HG03342 (cell line): ENCODE results near the gene LMBR1.
A peak's percentile ranks its signal among the peaks of the same experiment; 100 is the strongest.

Experiments used
- ATAC-seq: cut with Tn5 transposase; IDR thresholded peaks from one replicate; pipeline ENCODE4 v1.9.1; 2021; ENCODE audit warnings: mild to moderate bottlenecking, moderate library complexity; ENCODE audit not compliant: unreplicated experiment

Gene LMBR1

DNA sequence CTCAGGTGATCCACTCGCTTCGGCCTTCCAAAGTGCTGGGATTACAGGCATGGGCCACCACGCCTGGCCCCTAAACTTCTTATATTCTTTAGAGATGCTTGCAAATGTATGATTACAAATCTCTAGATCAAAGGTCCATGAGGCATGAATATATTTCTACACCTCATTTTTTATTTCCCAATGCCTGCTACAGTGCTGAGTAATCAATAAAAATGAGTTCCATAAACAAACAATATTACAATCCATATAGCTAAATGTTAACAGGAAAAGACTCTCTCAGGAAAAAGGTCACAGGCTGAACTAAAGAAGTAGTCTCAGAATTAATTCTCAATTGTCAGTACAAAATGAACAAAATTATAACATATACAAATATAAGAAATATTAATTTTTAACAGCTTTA lies 90.8 kb downstream of the LMBR1 start:
- no peak for ATAC-seq

DNA sequence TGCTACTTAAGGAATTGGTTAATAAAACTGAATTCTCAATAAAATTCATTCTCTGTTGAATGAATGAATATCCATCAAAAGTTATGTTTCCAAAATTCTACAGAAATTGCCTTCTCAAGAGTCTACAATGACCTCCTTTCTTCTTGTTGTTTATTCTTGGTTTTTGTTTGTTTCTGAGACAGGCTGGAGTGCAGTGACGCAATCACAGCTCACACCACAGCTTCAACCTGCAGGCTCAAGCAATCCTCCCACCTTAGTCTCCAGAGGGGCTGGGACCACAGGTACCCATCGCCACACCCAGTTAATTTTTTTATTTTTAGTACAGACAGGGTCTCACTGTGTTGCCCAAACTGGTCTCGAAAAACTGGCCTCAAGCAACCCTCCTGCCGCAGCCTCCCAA lies 97.6 kb downstream of the LMBR1 start:
- no peak for ATAC-seq

DNA sequence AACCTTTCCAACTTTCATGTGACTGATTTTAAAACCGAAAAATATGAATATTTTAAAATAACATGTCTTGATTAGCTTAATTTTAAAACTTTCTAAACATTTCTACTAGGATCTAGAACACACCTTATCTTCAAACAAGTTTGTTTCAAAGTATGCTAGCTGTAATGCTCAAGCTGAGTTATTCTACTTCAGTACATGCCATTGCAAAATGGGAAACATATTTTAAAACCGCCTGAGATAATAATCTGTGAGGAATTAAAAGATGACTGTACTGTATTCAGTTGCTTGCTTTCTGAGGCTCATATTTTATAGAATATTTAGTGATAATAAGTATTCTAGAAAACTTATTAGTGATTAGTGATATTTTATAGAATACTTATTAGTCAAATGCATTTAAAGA lies 99.6 kb downstream of the LMBR1 start:
- no peak for ATAC-seq

DNA sequence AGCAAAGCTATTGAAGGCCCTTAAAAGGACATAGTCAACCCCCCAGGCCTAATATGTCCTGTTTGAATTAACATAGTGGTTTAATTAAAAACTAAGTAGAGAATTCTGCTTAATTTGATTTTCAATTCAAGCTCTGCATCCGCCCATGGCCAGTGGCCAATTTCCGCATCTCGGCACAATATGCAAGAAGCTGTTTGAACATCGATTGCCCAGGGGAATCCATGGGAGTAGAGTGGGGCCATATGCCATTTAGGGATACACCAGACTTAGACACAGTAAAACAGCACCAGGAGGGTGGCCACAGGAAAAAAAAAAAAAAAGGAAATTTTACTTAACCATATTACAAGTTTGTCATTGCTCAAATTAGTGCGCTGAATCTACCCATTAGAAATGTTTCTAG lies 100.4 kb downstream of the LMBR1 start:
- no peak for ATAC-seq

DNA sequence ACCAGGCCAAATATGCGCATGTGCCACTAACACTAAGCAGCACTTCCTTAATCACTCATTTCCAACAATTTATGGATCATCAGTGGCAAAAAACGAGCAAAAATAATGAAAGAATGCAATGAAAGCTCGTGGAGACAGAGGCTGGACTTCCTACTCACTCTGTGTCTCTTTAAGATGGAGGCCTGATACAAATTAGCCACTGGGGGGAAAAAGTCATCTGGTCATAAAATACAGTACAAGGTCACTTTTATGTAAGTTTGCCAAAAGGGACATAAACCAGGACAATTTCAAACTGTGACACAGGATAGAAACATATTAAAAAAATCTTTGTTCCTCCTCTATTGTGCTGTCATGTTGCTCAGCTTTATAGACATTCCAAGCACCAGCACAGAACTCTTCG lies 101.7 kb downstream of the LMBR1 start:
- ATAC-seq: no peak

DNA sequence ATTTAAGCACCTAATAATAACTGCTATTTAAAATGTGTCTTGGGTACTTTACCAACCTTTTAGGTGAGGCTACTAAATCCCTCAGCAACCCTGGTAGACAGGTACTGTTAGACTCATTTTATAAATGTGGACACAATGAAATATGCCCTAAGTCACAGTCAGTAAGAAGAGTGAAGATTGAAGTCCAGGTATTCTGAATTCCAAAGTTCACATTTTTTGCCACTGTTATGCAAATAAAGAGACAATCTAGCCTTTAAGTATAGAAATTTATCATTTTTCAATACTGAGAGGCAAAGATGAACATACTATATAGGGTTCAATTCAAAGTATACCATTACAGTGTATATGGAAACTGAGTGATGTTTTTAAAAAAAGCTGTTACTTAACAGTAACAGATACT lies 102.7 kb downstream of the LMBR1 start:
- ATAC-seq: no peak

DNA sequence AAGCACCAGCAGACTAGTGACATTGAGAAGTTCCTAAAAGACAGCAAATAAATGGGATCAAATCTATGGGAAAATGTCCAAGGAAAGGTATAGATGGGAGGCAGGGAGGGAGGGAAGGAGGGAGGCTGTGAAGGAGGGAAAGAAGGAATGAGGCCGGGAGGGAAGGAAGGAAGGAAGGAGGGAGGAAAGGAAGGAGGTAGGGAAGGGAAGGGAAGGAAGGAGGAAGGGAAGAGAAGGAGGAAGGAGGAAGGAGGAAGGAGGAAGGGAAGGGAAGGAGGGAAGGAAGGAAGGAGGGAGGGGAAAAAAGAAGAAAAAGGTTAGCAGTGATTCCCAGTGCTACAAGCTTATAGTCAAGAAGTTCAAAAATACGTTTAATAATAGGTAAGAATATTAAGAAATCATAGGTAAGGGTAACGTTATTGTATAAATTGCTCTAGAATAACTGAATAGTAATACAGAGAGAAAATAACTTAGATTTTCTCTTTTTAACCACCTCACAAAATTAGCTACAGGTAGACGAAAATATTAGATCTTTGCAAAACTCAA lies 106.9 kb downstream of the LMBR1 start:
- ATAC-seq: no peak

DNA sequence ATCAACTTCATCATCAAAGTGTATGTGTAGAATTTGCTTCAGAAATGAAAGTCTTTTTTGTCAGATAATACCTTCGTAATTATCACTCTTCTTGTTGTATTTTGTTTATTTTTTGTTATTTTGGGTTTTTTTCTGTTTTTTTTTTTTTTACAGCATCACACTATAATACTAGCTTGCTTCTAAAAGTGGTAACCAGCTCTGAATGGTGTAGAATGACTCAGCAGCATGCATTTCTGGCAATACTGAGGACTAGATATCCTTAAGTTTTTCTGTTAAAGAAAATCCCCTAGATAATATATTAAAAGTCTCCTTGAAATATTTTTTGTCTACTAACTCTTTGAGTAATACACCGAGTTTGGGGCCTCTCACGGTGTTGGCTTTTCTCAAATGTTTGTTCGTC lies 109.1 kb downstream of the LMBR1 start:
- ATAC-seq: no peak

DNA sequence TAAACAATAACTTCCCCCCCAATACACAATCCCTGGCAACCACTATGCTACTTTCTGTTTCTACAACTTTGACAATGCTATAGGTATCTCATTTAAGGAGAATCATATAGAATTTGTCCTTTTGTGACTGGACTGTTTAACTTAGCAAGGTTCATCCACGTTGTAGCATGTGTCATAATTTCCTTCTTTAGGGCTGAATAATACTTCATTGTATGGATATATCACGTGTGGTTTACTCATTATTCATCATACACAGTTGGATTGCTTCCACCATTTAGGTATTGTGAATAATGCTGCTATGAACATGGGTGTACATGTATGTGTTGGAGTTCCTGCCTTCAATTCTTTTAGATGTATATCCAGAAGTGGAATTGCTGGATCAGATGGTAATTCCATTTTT lies 111.0 kb downstream of the LMBR1 start:
- ATAC-seq: no peak

DNA sequence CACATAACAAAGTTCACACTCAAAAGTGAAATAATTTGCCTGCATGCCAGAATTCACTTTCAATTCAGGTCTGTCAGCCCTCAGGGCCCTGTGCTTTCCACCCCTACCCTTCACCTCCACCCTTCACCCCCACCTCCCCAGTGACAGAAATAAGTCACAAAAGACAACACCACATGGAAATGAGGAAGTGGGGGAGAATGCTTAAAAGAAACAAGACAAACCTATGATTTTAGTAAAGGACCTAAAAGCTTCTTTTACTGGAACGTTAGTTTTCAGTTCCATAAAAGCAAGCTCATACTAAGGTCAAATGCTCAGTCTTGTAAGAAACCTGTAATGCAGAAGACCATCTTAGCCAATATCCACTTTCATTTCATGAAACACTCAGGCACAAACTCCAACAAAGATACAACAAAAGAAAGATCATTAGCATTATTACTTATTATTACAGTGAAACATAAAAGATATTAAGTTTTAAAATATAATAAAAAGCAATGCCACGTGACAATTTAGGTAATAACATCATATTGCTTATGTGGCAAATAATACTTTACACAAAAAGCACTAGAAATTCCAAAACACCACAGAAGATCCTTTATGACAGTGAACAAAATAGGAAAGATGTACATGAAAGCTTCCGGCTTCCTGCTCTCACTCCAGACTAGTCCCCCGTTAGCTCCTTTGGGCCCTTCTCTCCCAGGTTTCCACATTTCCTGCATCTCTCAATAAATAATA lies 112.1 kb downstream of the LMBR1 start:
- peak; percentile 94 for ATAC-seq

DNA sequence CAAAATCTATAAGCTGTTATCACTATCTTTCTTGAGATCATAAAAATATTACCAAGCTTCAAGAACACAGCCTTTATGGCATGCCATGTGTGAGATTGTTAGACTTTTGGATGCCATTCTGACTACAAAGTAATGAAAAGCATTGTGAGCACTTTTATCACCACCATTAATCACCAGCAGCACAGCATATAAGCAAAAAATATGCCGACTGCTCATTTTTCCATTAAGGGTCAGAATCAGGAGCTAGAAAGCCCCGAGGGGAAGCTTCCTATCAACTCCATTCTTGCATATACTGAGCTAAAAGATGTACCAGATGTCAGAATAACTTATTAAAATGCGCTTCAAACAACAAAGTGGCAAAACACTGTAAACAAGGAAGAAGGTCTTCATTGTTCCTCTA lies 114.3 kb downstream of the LMBR1 start:
- ATAC-seq: no peak

DNA sequence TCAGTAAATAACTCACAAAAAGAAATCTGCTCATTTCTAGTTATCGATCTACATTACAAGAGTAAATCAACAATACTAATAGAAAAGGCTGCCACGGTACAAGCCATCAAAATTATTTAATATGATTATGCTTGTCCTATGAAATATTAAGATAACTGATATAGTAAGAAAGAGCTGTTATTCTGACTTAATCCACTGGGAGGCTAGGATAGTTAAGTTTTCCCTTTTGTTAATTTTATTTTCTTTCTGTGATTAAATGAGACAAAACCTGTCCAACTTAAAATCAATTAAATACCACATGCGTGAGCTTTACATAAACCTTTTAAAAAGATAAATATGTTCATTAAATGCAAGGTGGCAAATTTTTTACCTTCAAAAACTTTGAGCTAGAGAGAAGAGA lies 114.8 kb downstream of the LMBR1 start:
- no peak for ATAC-seq

DNA sequence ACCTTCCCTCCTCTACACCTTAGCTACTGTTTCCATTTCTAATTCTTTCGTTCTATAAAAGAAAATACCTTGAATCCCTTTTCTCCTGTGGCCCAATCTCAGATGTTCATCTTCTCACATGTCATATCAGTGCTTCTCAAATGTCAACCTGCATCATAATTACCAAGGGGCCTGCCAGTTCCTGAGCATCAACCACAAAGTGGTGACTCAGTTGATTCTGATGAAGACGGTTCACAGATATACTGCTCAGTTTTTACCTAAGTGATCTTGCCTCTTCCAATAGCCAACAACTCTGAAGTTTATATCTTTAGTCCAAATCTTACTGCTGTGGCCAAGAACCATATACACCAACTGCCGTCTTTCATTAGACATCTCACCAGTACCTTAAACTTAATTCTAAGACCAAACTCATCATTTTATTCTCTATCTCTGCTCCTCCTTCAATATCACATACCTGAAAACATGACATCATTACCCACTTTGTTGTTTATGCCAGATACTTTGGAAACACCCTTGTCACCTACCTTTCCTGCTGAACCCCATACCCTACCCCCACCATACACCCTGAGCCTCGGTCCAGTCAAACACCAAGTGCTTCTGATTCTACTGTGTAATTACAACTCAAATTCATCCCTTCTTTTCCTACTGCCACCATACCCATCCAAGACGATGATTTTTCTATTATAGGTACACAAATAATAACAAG lies 115.5 kb downstream of the LMBR1 start:
- ATAC-seq: no peak

DNA sequence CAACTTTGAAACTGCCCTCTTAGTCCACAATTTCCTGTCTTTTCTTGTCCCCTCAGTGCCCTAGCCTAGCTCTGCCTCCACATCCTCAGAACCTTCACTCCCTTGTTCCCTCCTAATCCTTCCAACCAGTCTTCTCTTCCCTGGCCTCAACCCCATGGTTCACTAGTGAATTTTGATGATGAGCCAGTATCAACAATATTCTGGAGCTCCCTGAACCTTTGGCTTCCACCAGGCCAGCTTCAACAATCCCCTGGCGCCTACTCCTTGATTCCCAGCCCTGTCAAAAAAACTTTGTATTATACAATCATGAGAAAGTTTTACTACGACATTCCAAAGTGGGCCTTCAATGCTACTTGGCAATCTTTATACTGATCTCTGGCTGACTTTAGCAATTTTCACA lies 116.5 kb downstream of the LMBR1 start:
- no peak for ATAC-seq

DNA sequence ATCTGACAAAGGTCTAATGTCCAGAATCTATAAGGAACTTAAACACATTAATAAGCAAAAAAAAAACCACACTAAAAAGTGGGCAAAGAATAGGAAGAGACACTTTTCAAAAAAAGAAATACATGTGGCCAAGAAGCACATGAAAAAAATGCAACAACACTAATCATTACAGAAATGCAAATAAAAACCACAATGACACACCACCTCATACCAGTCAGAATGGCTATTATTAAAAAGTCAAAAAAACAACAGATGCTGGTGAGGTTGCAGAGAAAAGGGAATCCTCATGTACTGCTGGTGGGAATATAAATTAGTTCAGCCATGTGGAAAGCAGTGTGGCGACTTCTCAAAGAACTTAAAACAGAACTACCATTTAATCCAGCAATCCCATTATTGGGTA lies 119.0 kb downstream of the LMBR1 start:
- peak; percentile 58 for ATAC-seq

DNA sequence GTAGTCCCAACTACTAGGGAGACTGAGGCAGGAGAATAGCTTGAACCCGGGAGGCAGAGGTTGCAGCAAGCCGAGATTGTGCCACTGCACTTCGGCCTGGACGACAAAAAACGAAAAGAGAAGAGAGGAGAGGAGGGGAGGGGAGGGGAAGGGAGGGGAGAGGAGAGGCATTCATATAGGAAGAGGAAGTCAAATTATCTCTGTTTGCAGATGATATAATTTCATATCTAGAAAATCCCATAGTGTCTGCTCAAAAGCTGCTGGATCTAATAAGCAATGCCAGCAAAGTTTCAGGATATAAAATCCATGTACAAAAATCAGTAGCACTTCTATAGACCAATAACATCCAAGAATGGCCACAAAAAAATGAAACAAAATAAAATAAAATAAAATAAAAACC lies 120.3 kb downstream of the LMBR1 start:
- no peak for ATAC-seq

DNA sequence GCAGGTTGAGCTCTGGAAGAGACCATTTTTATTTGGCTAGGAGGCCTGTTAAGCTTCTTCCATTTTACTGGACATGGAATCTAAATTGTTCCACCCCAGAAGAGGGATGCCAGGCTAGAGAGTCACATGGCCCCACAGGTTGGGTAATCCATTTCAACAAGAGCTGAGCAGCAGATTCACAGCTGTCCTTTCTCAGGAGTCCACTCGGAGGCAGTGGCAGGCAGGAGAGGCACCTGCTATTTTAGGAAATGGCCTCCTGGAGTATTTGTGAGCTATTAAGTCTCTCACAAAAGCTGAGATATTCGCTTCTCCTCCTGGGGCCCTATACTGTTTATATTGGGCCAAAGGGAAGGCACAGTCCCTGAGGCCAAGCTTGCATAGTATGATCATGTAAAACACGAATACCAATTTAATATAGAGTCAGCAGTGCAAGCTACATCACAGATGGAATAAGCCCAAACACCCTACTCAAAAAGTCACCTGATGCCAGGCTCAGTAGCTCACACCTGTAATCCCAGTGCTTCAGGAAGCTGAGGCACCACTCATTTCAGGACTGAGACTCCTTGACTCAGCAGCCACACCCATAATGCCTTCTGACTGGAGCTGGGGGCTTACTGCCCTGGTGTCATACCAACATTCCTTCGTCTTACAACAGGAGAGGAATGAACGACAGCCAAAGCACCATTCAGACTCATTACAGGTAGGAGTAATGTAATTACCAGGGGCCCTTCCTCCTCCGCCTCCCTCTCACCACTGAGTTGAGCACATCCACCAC lies 124.1 kb downstream of the LMBR1 start:
- ATAC-seq: peak; percentile 45

DNA sequence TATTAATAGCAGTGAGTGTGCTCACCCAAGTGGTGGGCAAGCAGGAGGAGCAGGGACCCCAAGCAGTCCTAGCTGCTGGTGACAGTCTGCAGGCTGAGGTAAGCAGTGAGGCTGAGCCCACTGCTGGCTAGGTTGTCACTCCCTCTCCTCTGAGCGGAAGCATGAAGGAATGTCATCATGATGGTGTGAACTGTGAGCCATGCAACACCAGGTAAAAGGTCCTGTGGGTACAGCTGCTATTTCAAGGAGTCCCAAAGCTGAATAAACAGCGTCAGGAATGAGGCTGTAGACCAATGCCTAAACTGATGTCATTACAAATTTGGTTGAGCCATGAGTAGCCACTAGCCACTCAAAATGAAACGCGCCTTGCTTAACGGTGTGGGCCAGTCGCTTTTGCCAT lies 126.3 kb downstream of the LMBR1 start:
- ATAC-seq: no peak

DNA sequence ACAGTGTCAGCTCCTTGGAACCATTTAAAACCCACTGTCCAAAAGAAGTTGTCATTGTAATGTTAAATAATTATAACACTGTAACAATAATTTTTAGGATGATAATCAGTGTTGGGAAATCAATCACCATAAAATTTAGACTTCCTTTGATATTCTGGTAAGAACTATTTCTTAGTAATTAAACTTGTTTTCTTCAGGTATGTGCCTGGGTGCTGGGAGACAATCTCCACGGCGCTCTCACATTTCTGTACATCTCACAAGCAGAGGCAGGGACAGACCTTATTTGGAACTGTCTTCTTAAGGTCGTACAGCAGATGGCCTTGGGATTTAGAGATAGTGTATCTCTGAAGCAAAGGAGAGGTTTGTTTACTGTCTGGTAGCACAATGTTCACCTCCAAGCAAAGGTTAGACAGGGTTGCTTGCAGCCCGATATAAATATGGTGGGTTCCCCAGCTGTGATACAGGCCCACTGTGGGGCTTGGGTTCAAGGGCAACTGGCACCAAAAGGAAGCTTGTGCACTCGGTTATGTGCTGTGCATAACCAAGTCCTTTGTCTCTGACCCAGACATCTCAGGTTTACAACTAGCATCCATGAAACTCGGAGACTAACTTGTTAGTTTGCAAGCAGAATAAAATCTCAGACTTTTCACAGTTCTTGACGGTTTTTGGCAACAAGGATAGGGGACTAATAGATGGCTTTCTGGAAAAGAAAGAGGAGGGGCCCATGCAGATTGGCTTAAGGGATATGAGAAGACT lies 126.9 kb downstream of the LMBR1 start:
- ATAC-seq: no peak

DNA sequence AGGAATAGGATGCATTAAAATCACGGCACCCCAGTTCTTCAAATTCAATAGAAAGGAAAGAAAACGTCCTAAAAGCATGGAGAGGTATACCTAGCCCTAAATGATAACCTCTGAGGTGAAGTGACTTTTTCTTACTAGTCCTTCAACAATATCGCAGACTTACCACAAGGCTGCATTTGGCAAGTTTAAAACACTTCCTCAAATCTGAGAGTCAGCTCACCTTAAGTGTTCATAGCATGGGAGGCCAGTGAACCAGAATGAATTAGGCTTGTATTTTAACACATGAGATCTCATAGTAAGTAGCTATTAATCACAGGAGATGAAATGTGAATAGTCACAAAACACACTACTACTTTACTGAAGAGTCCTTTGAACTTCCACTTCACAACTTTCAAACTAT lies 128.2 kb downstream of the LMBR1 start:
- no peak for ATAC-seq
